GM10266 (cell line): ENCODE results near the gene CD84.

Experiments used
- DNase-seq: peaks from one replicate; pipeline ENCODE4 v3.0.0; 2012; ENCODE audit errors: extremely low spot score
- CTCF ChIP-seq: IDR thresholded peaks from 2 replicates; pipeline ENCODE4 v1.5.1; 2012; ENCODE audit warnings: mild to moderate bottlenecking, low read depth; ENCODE audit not compliant: control insufficient read depth, insufficient read depth; ENCODE audit errors: missing control alignments

Gene CD84

GRCh38 chr1:160618763-160619274 lies 39.5 kb upstream of the CD84 start:
- peak; percentile 57 for TF ChIP-seq CTCF
- DNase-seq = no peak

- no peak for TF ChIP-seq CTCF
- no peak for DNase-seq
Measured at GRCh38 chr1:160618327-160618726, 39.0 kb upstream of the CD84 start.

- TF ChIP-seq CTCF = no peak
- no peak for DNase-seq
Measured at GRCh38 chr1:160615660-160616059, 36.4 kb upstream of the CD84 start.

GRCh38 chr1:160614410-160614809 lies 35.1 kb upstream of the CD84 start:
- no peak for DNase-seq
- TF ChIP-seq CTCF = no peak

- TF ChIP-seq CTCF = no peak
- DNase-seq = no peak
Measured at GRCh38 chr1:160612613-160613218, 33.4 kb upstream of the CD84 start.

GRCh38 chr1:160610569-160611242 lies 31.4 kb upstream of the CD84 start:
- no peak for DNase-seq
- no peak for TF ChIP-seq CTCF

- no peak for TF ChIP-seq CTCF
Measured at GRCh38 chr1:160608941-160609340, 29.6 kb upstream of the CD84 start.

More at GRCh38 chr1:160608941-160609340, 29.6 kb upstream of the CD84 start:
- DNase-seq = no peak
